ENCODE measurements around the gene TMUB1.
"Not testable (repeated sequence)": the region's sequence is repeated elsewhere in the genome, so short reads cannot be mapped to it uniquely, and the experiment has no call there.

TMUB1 gene

GRCh38 chr7:151048911-151049463 lies 34.3 kb downstream of the TMUB1 start:
- DNase-seq, result no peak

- no peak for DNase-seq
Measured at GRCh38 chr7:151047976-151048815, 35.1 kb downstream of the TMUB1 start, which contains the start of gene ASIC3. ASIC3 (plus strand) TSS chr7:151048531; CDS start chr7:151048886, 355 bp downstream.

DNA sequence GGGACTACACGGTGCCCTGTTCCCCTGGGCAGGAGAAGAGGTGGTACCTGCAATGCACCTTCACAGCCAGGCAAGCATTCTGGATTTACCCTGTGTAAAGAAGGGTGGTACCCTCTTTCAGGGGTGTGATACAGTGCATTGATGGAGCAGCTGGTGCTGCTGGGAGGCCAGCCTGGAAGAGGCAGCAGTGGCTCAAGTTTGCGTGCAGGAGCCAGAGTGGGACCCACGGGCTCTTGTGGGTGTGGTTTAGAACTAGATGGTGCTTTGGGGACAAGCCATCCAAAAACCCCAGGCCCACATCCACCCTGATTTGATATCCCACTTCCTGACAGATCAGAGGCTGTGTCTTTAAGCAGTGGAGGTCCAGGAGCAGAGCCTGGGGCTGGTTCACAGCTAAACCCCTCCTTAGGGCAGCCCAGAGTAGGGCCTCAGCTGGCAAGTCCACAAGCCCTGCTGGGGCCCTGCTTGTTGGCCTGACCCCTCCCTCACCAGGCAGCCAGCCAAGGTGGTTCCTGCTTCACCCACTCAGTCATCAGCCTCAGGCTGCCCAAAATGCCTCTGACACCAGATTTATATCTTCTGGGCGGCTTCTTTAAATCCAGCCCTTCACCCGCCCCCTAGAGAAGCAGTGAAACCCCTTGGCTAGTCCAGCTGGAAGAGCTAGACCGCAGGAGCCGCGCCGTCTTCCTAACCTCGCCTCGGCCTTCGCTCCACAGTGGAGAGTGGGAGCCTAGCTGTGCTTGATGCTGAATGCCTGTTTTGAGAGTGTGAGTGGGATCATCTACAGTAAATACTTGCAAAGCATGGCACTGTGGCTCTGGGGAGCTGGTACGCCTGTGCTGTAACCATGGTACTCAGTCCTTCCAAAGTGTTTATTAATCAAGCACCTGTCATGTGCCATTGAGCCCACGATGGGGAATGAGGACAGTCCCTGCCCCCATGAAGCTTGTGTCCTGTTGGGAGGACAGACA lies 36.4 kb downstream of the TMUB1 start:
- no peak for DNase-seq

DNA sequence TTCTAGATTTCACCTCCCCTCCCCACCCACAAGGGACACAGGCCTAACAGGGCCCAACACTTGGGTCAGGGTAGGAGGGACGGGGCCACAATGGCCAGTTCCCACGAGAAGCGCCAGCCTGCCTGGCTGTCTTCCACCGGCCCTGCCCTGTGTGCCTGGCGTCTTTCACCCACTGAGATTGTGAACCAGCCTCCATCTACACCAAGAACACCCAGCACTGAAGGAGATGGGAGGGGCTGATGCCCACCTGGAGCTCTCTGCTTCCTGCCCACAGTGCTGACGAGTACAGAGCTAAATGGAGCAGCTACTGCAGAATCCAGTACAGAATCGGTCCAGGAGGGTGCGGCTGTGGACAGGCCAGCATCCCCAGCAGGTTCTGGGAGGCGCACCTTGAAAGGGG lies 37.3 kb downstream of the TMUB1 start:
- no peak for DNase-seq

DNA sequence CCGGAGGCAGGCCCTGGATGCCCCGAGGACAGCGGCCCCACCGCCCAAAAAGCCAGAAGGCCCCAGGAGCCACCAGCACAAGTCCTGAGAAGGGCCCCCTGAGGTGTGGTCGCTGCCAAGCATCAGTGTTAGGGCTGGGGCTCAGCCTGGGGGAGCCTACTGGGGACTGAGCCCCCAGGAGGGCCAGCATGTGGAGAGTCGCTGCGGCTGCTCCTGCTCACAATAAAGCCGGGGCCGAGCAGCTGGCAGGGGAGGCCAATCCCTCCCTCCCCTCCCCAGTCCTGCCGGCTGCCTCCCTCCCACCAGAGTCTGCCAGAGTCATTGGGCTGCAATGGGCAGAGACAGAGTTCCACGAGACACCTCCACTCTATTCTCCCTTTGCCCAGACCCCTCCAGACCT lies 38.0 kb downstream of the TMUB1 start:
- DNase-seq, result no peak

DNA sequence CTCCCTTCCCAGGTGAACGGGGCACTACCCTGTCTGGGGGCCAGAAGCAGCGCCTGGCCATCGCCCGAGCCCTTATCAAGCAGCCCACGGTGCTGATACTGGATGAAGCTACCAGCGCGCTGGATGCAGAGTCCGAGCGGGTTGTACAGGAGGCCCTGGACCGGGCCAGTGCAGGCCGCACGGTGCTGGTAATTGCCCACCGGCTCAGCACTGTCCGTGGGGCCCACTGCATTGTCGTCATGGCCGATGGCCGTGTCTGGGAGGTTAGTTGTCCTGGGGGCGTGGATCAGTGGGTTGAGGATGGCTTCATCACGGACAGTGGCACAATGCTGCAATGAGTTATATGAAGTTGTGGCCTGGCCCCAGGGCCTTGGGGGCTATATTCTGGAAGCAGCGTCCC lies 39.3 kb downstream of the TMUB1 start:
- no peak for DNase-seq

DNA sequence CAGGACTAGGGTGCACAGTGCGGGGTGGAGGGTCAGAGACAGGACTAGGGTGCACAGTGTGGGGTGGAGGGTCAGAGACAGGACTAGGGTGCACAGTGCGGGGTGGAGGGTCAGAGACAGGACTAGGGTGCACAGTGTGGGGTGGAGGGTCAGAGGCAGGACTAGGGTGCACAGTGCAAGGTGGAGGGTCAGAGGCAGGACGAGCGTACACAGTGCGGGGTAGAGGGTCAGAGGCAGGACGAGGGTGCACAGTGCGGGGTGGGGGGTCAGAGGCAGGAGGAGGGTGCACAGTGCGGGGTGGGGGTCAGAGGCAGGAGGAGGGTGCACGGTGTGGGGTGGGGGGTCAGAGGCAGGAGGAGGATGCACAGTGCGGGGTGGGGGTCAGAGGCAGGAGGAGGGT lies 39.8 kb downstream of the TMUB1 start:
- DNase-seq, result not testable (repeated sequence)

DNA sequence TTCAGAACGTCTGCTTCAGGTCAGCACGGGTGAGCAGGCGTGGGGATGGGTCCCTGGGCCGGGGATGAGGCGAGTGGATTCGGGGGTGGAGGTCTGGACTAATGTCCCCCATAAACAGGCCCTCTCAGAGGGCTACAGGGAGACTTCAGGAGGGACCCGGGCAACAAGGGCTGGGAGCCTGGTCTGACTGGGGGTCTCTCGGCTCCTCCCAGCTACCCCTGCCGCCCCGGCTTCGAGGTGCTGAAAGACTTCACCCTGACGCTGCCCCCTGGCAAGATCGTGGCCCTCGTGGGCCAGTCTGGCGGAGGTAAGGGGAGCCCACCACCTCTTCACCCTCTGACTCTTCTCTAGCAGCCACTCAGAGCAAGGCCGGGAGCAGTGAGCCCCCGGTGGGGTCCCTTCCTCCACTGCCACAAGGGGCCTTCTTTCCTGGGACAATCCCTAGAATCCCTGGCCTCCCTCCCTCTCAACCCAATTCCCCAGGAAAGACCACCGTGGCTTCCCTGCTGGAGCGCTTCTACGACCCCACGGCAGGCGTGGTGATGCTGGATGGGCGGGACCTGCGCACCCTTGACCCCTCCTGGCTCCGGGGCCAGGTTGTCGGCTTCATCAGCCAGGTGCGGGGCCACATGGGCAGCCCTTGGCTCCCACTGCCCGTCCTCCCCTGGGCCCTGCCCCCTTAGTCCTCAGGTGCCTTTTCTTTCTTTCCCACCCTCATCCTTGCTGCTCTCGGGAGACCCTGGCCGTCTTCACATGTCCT lies 42.5 kb downstream of the TMUB1 start:
- no peak for DNase-seq

- DNase-seq, result no peak
Measured at GRCh38 chr7:151039850-151040548, 43.3 kb downstream of the TMUB1 start.

GRCh38 chr7:151038951-151039849 lies 44.1 kb downstream of the TMUB1 start:
- DNase-seq, result peak; percentile 35

DNA sequence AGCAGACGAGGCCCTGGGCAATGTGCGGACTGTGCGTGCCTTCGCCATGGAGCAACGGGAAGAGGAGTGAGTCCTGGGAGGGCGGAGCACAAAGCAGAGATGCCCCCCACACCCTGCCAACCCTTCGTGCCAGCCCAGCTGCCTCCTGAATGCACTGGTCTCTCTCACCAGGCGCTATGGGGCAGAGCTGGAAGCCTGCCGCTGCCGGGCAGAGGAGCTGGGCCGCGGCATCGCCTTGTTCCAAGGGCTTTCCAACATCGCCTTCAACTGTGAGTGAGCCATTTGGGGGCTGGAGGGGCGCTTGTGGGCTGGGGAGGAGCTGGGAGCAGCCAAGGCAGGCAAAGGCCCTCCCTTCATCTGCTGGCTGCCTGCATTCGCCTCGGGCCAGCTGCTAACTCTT lies 47.4 kb downstream of the TMUB1 start:
- DNase-seq, result no peak

- no peak for DNase-seq
Measured at GRCh38 chr7:151035026-151035717, 48.1 kb downstream of the TMUB1 start.

GRCh38 chr7:151034312-151035025 lies 48.8 kb downstream of the TMUB1 start:
- DNase-seq, result no peak

DNA sequence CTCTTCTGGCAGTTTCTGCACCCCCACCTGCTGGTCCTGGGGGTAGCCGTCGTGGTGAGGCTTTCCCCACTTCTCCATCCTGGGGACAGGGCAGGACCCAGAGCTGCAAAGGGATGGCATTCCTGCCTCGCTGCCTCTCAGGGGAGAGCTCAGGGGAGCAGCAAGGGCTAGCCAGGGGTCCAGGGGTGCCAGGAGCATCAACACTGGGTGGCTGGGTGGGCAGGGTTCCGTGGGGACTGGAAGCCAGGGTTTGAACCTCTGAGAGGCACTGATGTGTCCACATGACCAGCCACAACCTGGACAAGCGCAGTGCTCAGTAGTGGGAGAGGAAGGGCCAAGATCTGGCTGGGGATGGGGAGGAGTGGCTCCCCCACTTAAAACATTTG lies 49.4 kb downstream of the TMUB1 start:
- DNase-seq, result no peak

GRCh38 chr7:151032936-151033863 lies 50.1 kb downstream of the TMUB1 start:
- DNase-seq, result no peak
